Activated naive CD4-positive, alpha-beta T cell treated with anti-CD3 and anti-CD28 coated beads for 36 hours (primary cell): Measurements from ENCODE around the gene FAM222B. TPM values are rescaled to one million over a fixed set of nuclear protein-coding genes. Genes with fewer than 3 reads are reported as not detected.
"Not testable (repeated sequence)": the region's sequence is repeated elsewhere in the genome, so short reads cannot be mapped to it uniquely, and the experiment has no call there.

ENCODE experiments used
- CTCF ChIA-PET: fragments of 350-600 bp; sonication (Branson Sonifier 250); formaldehyde crosslinking; loops from one replicate; lab custom pipeline; 2021; ENCODE audit warnings: antibody characterized with exemption; lab: Charles Lee
- DNase-seq: peaks from one replicate; pipeline ENCODE4 v3.0.0-alpha.2; 2020
- H3K27ac Mint-ChIP-seq: one replicate; pipeline ENCODE4 v1.8.0; 2021; ENCODE audit warnings: mild to moderate bottlenecking, mixed read lengths
- H3K27me3 Mint-ChIP-seq: one replicate; pipeline ENCODE4 v1.8.0; 2021; ENCODE audit warnings: low read depth, mixed read lengths
- H3K36me3 Mint-ChIP-seq: one replicate; pipeline ENCODE4 v1.8.0; 2021; ENCODE audit warnings: low read depth, mixed read lengths
- H3K4me1 Mint-ChIP-seq: one replicate; pipeline ENCODE4 v1.8.0; 2021; ENCODE audit warnings: low read depth, mixed read lengths
- H3K4me3 Mint-ChIP-seq: one replicate; pipeline ENCODE4 v1.8.0; 2021; ENCODE audit warnings: mild to moderate bottlenecking, moderate library complexity, mixed read lengths
- H3K9me3 Mint-ChIP-seq: one replicate; pipeline ENCODE4 v1.8.0; 2021; ENCODE audit warnings: mixed read lengths
- intact Hi-C: fragments of 100-400 bp; cut with micrococcal nuclease; formaldehyde crosslinking; loops from one replicate; pipeline ENCODE4 v1.15.1; 2023
- total RNA-seq, 2 experiments: library from RNA; stranded (reverse); gene quantifications; one replicate each; pipeline ENCODE4 v1.2.3, GENCODE V29; 2021

Gene FAM222B
- total RNA-seq, 2 experiments from 2014 or later, result 11.2 TPM

DNA sequence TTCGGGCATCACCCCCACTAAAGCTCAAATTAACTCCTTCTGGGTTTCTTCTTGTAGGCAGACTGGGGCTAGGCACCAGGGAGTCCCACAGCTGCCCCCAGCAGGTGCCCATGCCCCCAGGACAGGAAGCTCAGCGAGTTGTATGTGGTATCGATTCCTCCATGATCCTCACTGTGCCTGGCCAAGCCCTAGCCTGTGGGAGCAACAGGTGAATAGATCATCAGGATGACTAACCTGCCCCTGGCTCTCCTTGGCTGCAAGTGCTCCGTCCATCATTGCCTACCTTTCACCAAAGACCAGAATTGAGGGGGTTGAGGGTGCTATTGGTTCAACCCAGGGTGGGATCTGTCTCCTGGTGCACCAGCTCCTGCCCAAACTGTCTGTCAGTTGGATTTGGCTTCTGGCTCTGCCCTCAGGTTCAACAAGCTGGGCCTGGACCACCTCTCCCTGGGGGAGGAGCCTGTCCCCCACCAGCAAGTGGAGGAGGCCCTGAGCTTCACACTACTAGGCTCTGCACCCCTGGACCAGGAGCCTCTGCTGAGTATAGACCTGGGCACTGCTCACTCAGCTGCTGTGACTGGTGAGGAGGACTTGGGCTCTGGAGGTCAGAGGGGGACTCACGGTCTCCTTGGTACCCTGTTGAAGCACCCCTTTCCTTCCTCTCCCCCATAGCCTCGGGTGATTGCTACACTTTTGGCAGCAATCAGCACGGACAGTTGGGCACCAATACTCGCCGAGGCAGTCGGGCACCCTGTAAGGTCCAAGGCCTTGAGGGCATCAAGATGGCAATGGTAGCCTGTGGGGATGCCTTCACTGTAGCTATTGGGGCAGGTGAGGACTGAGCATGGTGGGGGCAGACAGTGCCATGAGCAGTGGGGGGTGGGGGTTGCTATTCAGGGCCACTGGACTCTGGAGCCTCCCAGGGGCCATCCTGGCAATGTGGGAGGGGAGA is 101.9 kb downstream of the FAM222B start:
- peaks cover 20% of the 10 kb centered on the region for H3K36me3 Mint-ChIP-seq
- DNase-seq, result no peak
- peaks cover 4% of the 10 kb centered on the region for H3K9me3 Mint-ChIP-seq
- no peaks in the 10 kb centered on the region for H3K27me3 Mint-ChIP-seq
- intact Hi-C loops, result no loop called here
- H3K4me1 Mint-ChIP-seq, result peaks cover 31% of the 10 kb centered on the region
- H3K4me3 Mint-ChIP-seq, result no peak overlapping the region
- no peak overlapping the region for H3K27ac Mint-ChIP-seq
- CTCF ChIA-PET, result interaction anchor here (0.7 to 14.2 kb wide), 5 partner anchors 10 to 34 kb away, joined by 3 to 353 read pairs (median 12); partner anchors contain the start of genes NEK8 and TLCD1

GRCh38 chr17:28738680-28739384 is 103.8 kb downstream of the FAM222B start:
- CTCF ChIA-PET, result interaction anchor here (1.0 to 5.4 kb wide), 2 partner anchors 12 kb away, joined by 6 to 30 read pairs; partner anchors contain the start of gene TLCD1
- H3K27me3 Mint-ChIP-seq, result no peaks in the 10 kb centered on the region
- no peak overlapping the region for H3K4me3 Mint-ChIP-seq
- peaks cover 9% of the 10 kb centered on the region for H3K36me3 Mint-ChIP-seq
- H3K4me1 Mint-ChIP-seq, result peaks cover 26% of the 10 kb centered on the region
- peaks cover 4% of the 10 kb centered on the region for H3K9me3 Mint-ChIP-seq
- peak; percentile 77 for DNase-seq
- peak overlapping the region; percentile 83 for H3K27ac Mint-ChIP-seq
- intact Hi-C loops, result loop anchor here (1.0 kb wide), 1 partner anchor 11 kb away; the partner anchor contains the start of gene NEK8

GRCh38 chr17:28737770-28738679 is 104.6 kb downstream of the FAM222B start:
- CTCF ChIA-PET, result no interaction called here
- DNase-seq, result no peak

GRCh38 chr17:28737316-28737715 is 105.3 kb downstream of the FAM222B start:
- Mint-ChIP-seq H3K4me1 (peaks cover 24% of the 10 kb centered on the region), H3K4me3 (no peak overlapping the region), H3K27ac (no peak overlapping the region), H3K27me3 (no peaks in the 10 kb centered on the region), H3K36me3 (peaks cover 9% of the 10 kb centered on the region), H3K9me3 (peaks cover 4% of the 10 kb centered on the region)
- intact Hi-C loops, result no loop called here
- no peak for DNase-seq
- CTCF ChIA-PET, result no interaction called here

More at GRCh38 chr17:28737770-28738679, 104.6 kb downstream of the FAM222B start:
- Mint-ChIP-seq H3K27ac (peak overlapping the region; percentile 65), H3K4me1 (peaks cover 26% of the 10 kb centered on the region), H3K9me3 (peaks cover 4% of the 10 kb centered on the region), H3K27me3 (no peaks in the 10 kb centered on the region), H3K36me3 (peaks cover 9% of the 10 kb centered on the region), H3K4me3 (no peak overlapping the region)
- intact Hi-C loops, result loop anchor here (1.0 kb wide), 1 partner anchor 10 kb away; the partner anchor contains the start of gene NEK8

DNA sequence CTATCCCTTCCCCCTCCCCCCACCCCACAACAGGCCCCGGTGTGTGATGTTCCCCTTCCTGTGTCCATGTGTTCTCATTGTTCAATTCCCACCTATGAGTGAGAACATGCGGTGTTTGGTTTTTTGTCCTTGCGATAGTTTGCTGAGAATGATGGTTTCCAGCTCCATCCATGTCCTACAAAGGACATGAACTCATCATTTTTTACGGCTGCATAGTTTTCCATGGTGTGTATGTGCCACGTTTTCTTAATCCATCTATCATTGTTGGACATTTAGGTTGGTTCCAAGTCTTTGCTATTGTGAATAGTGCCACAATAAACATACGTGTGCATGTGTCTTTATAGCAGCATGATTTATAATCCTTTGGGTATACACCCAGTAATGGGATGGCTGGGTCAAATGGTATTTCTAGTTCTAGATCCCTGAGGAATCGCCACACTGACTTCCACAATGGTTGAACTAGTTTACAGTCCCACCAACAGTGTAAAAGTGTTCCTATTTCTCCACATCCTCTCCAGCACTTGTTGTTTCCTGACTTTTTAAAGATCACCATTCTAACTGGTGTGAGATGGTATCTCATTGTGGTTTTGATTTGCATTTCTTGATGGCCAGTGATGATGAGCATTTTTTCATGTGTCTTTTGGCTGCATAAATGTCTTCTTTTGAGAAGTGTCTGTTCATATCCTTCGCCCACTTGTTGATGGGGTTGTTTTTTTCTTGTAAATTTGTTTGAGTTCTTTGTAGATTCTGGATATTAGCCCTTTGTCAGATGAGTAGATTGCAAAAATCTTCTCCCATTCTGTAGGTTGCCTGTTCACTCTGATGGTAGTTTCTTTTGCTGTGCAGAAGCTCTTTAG is 106.4 kb downstream of the FAM222B start:
- DNase-seq, H3K27ac Mint-ChIP-seq, H3K9me3 Mint-ChIP-seq, H3K27me3 Mint-ChIP-seq, intact Hi-C loops, H3K36me3 Mint-ChIP-seq, H3K4me3 Mint-ChIP-seq: not testable (repeated sequence)
- peaks cover 20% of the 10 kb centered on the region for H3K4me1 Mint-ChIP-seq
- CTCF ChIA-PET, result interaction anchor here (1.0 to 1.7 kb wide), 3 partner anchors 9 to 28 kb away, joined by 3 to 6 read pairs (median 5); no protein-coding TSS in a partner anchor

- intact Hi-C loops, result no loop called here
- Mint-ChIP-seq H3K9me3 (peaks cover 3% of the 10 kb centered on the region), H3K27me3 (no peaks in the 10 kb centered on the region), H3K27ac (no peak overlapping the region), H3K36me3 (peaks cover 7% of the 10 kb centered on the region), H3K4me3 (no peak overlapping the region), H3K4me1 (peaks cover 20% of the 10 kb centered on the region)
- CTCF ChIA-PET, result interaction anchor here (0.8 to 1.7 kb wide), 5 partner anchors 8 to 29 kb away, joined by 3 to 6 read pairs (median 5); no protein-coding TSS in a partner anchor
- DNase-seq, result no peak
Observed at GRCh38 chr17:28735242-28735722, 107.3 kb downstream of the FAM222B start.

DNA sequence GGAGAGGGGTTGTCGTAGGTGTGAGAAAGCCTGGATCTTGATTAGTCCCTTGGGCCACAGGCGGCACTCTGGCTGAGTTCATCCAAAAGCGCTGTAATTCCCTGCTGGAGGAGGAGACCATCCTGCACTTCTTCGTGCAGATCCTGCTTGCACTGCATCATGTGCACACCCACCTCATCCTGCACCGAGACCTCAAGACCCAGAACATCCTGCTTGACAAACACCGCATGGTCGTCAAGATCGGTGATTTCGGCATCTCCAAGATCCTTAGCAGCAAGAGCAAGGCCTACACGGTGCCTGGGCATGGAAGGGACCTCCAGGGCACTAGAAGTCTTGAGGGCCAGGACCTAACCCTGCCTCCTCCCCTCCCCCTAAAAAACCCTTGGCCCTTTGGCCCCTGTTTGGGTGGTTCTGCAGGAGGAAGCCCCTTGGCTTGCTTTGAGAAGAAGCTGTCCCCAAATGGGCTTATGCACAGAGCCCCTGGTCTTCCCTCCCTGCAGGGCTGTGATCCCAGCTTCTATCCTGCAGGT is 107.8 kb downstream of the FAM222B start:
- H3K36me3 Mint-ChIP-seq, result peaks cover 3% of the 10 kb centered on the region
- peaks cover 3% of the 10 kb centered on the region for H3K9me3 Mint-ChIP-seq
- H3K4me1 Mint-ChIP-seq, result peaks cover 21% of the 10 kb centered on the region
- no peak for DNase-seq
- CTCF ChIA-PET, result interaction anchor here (0.8 to 1.7 kb wide), 5 partner anchors 8 to 29 kb away, joined by 3 to 6 read pairs (median 5); no protein-coding TSS in a partner anchor
- no peak overlapping the region for H3K27ac Mint-ChIP-seq
- H3K4me3 Mint-ChIP-seq, result no peak overlapping the region
- intact Hi-C loops, result no loop called here
- no peaks in the 10 kb centered on the region for H3K27me3 Mint-ChIP-seq

GRCh38 chr17:28733346-28733745 is 109.2 kb downstream of the FAM222B start:
- no peaks in the 10 kb centered on the region for H3K9me3 Mint-ChIP-seq
- DNase-seq, result no peak
- H3K36me3 Mint-ChIP-seq, result peaks cover 2% of the 10 kb centered on the region
- H3K27me3 Mint-ChIP-seq, result no peaks in the 10 kb centered on the region
- no peak overlapping the region for H3K4me3 Mint-ChIP-seq
- peaks cover 16% of the 10 kb centered on the region for H3K4me1 Mint-ChIP-seq
- CTCF ChIA-PET, result no interaction called here
- intact Hi-C loops, result no loop called here
- no peak overlapping the region for H3K27ac Mint-ChIP-seq

GRCh38 chr17:28729950-28730330 is 112.7 kb downstream of the FAM222B start:
- H3K4me1 Mint-ChIP-seq, result peaks cover 15% of the 10 kb centered on the region
- H3K27me3 Mint-ChIP-seq, result no peaks in the 10 kb centered on the region
- DNase-seq, result no peak
- intact Hi-C loops, result loop anchor here (5.0 to 10.0 kb wide), 3 partner anchors 32 to 835 kb away; partner anchors contain the start of genes ABHD15, NUFIP2 and TP53I13
- H3K4me3 Mint-ChIP-seq, result peak overlapping the region; percentile 1
- peak overlapping the region; percentile 32 for H3K27ac Mint-ChIP-seq
- no peaks in the 10 kb centered on the region for H3K9me3 Mint-ChIP-seq
- CTCF ChIA-PET, result interaction anchor here (1.2 to 3.9 kb wide), 2 partner anchors 22 to 165 kb away, joined by 7 to 30 read pairs; no protein-coding TSS in a partner anchor
- peaks cover 10% of the 10 kb centered on the region for H3K36me3 Mint-ChIP-seq
